Naive thymus-derived CD4-positive, alpha-beta T cell (primary cell): Measurements from ENCODE around the gene EIF4G3. TPM values are rescaled to one million over a fixed set of nuclear protein-coding genes. Genes with fewer than 3 reads are reported as not detected.

Source experiments
- ATAC-seq: fragments of 150-1000 bp; cut with Tn5 transposase; 2 replicates; pipeline ENCODE4 v1.10.0; 2021; ENCODE audit warnings: mild to moderate bottlenecking, moderate library complexity
- CTCF ChIA-PET: fragments of 350-600 bp; sonication (Branson Sonifier 250); formaldehyde crosslinking; loops from one replicate; lab custom pipeline; 2021; ENCODE audit warnings: antibody characterized with exemption; lab: Charles Lee
- POLR2A ChIA-PET: fragments of 350-600 bp; sonication (Branson Sonifier 250); formaldehyde crosslinking; loops from one replicate; lab custom pipeline; 2021; ENCODE audit warnings: antibody characterized with exemption, inconsistent platforms; lab: Charles Lee
- DNase-seq, 9 donors: peaks; one replicate each; pipeline versions ENCODE4 v3.0.0 to v3.0.0-alpha.2; 2020 to 2022; ENCODE audit warnings: mixed read lengths in 1 of 9
- H3K27ac ChIP-seq: one replicate; pipeline ENCODE4 v1.7.0; 2013; ENCODE audit warnings: mild to moderate bottlenecking, low read depth, low read length, moderate library complexity
- H3K27me3 ChIP-seq, 2 donors: one replicate each; pipeline ENCODE4 v1.7.0; 2013; ENCODE audit warnings: low read length in 2 of 2, mild to moderate bottlenecking in 2 of 2, moderate library complexity in 2 of 2; ENCODE audit not compliant: control insufficient read depth in 2 of 2, insufficient read depth in 2 of 2
- H3K36me3 ChIP-seq, 3 experiments: 1 replicate in 2 of 3; 2 replicates in 1 of 3; pipeline ENCODE4 v1.7.0; 2013; ENCODE audit warnings: low read length in 3 of 3, mild to moderate bottlenecking in 3 of 3, moderate library complexity in 1 of 3; ENCODE audit not compliant: insufficient read depth in 3 of 3, control insufficient read depth in 2 of 3
- H3K4me1 ChIP-seq, 2 donors: one replicate each; pipeline ENCODE4 v1.7.0; 2013; ENCODE audit warnings: low read length in 2 of 2, mild to moderate bottlenecking in 2 of 2, moderate library complexity in 1 of 2; ENCODE audit not compliant: control insufficient read depth in 2 of 2, insufficient read depth in 2 of 2
- H3K4me3 ChIP-seq: 2 replicates; pipeline ENCODE4 v1.7.0; 2013; ENCODE audit warnings: mild to moderate bottlenecking, low read length
- H3K9me3 ChIP-seq, 3 experiments: 1 replicate in 2 of 3; 2 replicates in 1 of 3; pipeline ENCODE4 v1.7.0; 2013; ENCODE audit warnings: low read length in 3 of 3; ENCODE audit not compliant: control insufficient read depth in 2 of 3
- H3K27ac Mint-ChIP-seq, 9 donors: one replicate each; pipeline ENCODE4 v1.8.0; 2020 to 2022; ENCODE audit warnings: mixed read lengths in 9 of 9, mild to moderate bottlenecking in 8 of 9, moderate library complexity in 5 of 9, inconsistent platforms in 2 of 9
- H3K27me3 Mint-ChIP-seq, 5 donors: one replicate each; pipeline ENCODE4 v1.8.0; 2021 to 2022; ENCODE audit warnings: mixed read lengths in 5 of 5, mild to moderate bottlenecking in 1 of 5
- H3K36me3 Mint-ChIP-seq, 5 donors: one replicate each; pipeline ENCODE4 v1.8.0; 2020 to 2022; ENCODE audit warnings: mixed read lengths in 5 of 5, mild to moderate bottlenecking in 3 of 5, inconsistent platforms in 1 of 5
- H3K4me1 Mint-ChIP-seq, 7 donors: one replicate each; pipeline ENCODE4 v1.8.0; 2020 to 2022; ENCODE audit warnings: mixed read lengths in 7 of 7, mild to moderate bottlenecking in 3 of 7, inconsistent platforms in 1 of 7
- H3K4me3 Mint-ChIP-seq, 10 donors: one replicate each; pipeline ENCODE4 v1.8.0; 2020 to 2022; ENCODE audit warnings: mild to moderate bottlenecking in 10 of 10, mixed read lengths in 10 of 10, moderate library complexity in 6 of 10, inconsistent platforms in 2 of 10
- H3K9me3 Mint-ChIP-seq, 11 donors: one replicate each; pipeline ENCODE4 v1.8.0; 2020 to 2022; ENCODE audit warnings: mixed read lengths in 11 of 11, mild to moderate bottlenecking in 4 of 11, inconsistent platforms in 1 of 11, moderate library complexity in 1 of 11
- intact Hi-C, 2 donors: fragments of 100-400 bp; cut with micrococcal nuclease; formaldehyde crosslinking; loops; one replicate each; pipeline ENCODE4 v1.15.1; 2023
- polyA plus RNA-seq, 2 donors: library from polyadenylated mRNA; unstranded; fragments of 300-500 nt; fragmentation: Illumina TruSeq; gene quantifications; one replicate each; pipeline ENCODE4 v1.2.3, GENCODE V29; 2021
- total RNA-seq, 6 experiments: library from RNA in 5 of 6; stranded (reverse) in 5 of 6; gene quantifications; 1 replicate in 5 of 6; 2 replicates in 1 of 6; pipeline ENCODE4 v1.2.3 and lab custom pipeline; 2021 to 2026

The EIF4G3 gene
- total and polyA plus RNA-seq, 7 experiments from 2014 or later: 3.3 to 46.3 (median 16.4) TPM

GRCh38 chr1:21067551-21068227 lies 109.0 kb downstream of the EIF4G3 start:
- H3K4me3 ChIP-seq: no peak overlapping the region
- ChIA-PET POLR2A (no interaction called here), CTCF (no interaction called here)
- H3K27me3 Mint-ChIP-seq: no peaks in the 10 kb centered on the region
- H3K4me1 Mint-ChIP-seq: peaks cover 0 to 2% (median 0%) of the 10 kb centered on the region in 7 donors
- H3K27ac Mint-ChIP-seq: no peak overlapping the region
- no peak for ATAC-seq
- no peak overlapping the region for H3K27ac ChIP-seq
- peaks cover 0 to under 1% (median 0%) of the 10 kb centered on the region in 5 donors for H3K36me3 Mint-ChIP-seq
- no peak overlapping the region for H3K4me3 Mint-ChIP-seq
- no peaks in the 10 kb centered on the region for H3K9me3 ChIP-seq
- H3K9me3 Mint-ChIP-seq: no peaks in the 10 kb centered on the region
- H3K36me3 ChIP-seq: no peaks in the 10 kb centered on the region
- H3K27me3 ChIP-seq: no peaks in the 10 kb centered on the region
- no peaks in the 10 kb centered on the region for H3K4me1 ChIP-seq
- intact Hi-C loops: no loop called here
- no peak for DNase-seq

- Histone ChIP-seq H3K27ac (no peak overlapping the region), H3K9me3 (no peaks in the 10 kb centered on the region), H3K4me3 (no peak overlapping the region), H3K4me1 (no peaks in the 10 kb centered on the region), H3K27me3 (no peaks in the 10 kb centered on the region), H3K36me3 (no peaks in the 10 kb centered on the region)
- Mint-ChIP-seq H3K27me3 (no peaks in the 10 kb centered on the region), H3K27ac (no peak overlapping the region), H3K9me3 (no peaks in the 10 kb centered on the region), H3K36me3 (no peaks in the 10 kb centered on the region), H3K4me3 (no peak overlapping the region), H3K4me1 (peaks cover 0 to 2% (median 0%) of the 10 kb centered on the region in 7 donors)
- ChIA-PET POLR2A (no interaction called here), CTCF (no interaction called here)
- no peak for DNase-seq
- ATAC-seq: no peak
- intact Hi-C loops: no loop called here
These were observed 110.2 kb downstream of the EIF4G3 start for GRCh38 chr1:21066356-21067012.

GRCh38 chr1:21065851-21066250 lies 110.8 kb downstream of the EIF4G3 start:
- ChIA-PET CTCF (interaction anchor here (0.6 kb wide), 1 partner anchor 17 kb away, joined by 5 read pairs; no protein-coding TSS in a partner anchor), POLR2A (no interaction called here)
- ATAC-seq (no peak), DNase-seq (no peak)
- Histone ChIP-seq H3K9me3 (no peaks in the 10 kb centered on the region), H3K36me3 (no peaks in the 10 kb centered on the region), H3K27ac (no peak overlapping the region), H3K4me3 (no peak overlapping the region), H3K27me3 (no peaks in the 10 kb centered on the region), H3K4me1 (no peaks in the 10 kb centered on the region)
- Mint-ChIP-seq H3K27me3 (no peaks in the 10 kb centered on the region), H3K4me3 (no peak overlapping the region), H3K4me1 (peaks cover 0 to 3% (median 0%) of the 10 kb centered on the region in 7 donors), H3K36me3 (peaks cover 0 to 2% (median 0%) of the 10 kb centered on the region in 5 donors), H3K27ac (no peak overlapping the region), H3K9me3 (no peaks in the 10 kb centered on the region)
- intact Hi-C loops: no loop called here

GRCh38 chr1:21064057-21064456 lies 112.6 kb downstream of the EIF4G3 start:
- Histone ChIP-seq H3K4me3 (no peak overlapping the region), H3K27ac (no peak overlapping the region), H3K36me3 (no peaks in the 10 kb centered on the region), H3K4me1 (no peaks in the 10 kb centered on the region), H3K27me3 (no peaks in the 10 kb centered on the region), H3K9me3 (no peaks in the 10 kb centered on the region)
- peaks cover 0 to 3% (median 0%) of the 10 kb centered on the region in 7 donors for H3K4me1 Mint-ChIP-seq
- peaks cover 0 to 2% (median 0%) of the 10 kb centered on the region in 5 donors for H3K36me3 Mint-ChIP-seq
- no peak for DNase-seq
- no peaks in the 10 kb centered on the region for H3K27me3 Mint-ChIP-seq
- POLR2A ChIA-PET: no interaction called here
- no peak for ATAC-seq
- CTCF ChIA-PET: no interaction called here
- H3K27ac Mint-ChIP-seq: no peak overlapping the region
- H3K4me3 Mint-ChIP-seq: no peak overlapping the region
- intact Hi-C loops: no loop called here
- H3K9me3 Mint-ChIP-seq: no peaks in the 10 kb centered on the region

- H3K9me3 Mint-ChIP-seq: no peaks in the 10 kb centered on the region
- no peak overlapping the region for H3K4me3 Mint-ChIP-seq
- no peaks in the 10 kb centered on the region for H3K27me3 Mint-ChIP-seq
- H3K4me1 Mint-ChIP-seq: peaks cover 0 to 3% (median 0%) of the 10 kb centered on the region in 7 donors
- no peak overlapping the region for H3K27ac Mint-ChIP-seq
- H3K9me3 ChIP-seq: no peaks in the 10 kb centered on the region
- ChIA-PET POLR2A (interaction anchor here (0.6 kb wide), 1 partner anchor 54 kb away, joined by 3 read pairs; no protein-coding TSS in a partner anchor), CTCF (no interaction called here)
- no peak overlapping the region for H3K4me3 ChIP-seq
- H3K36me3 Mint-ChIP-seq: peaks cover 0 to 4% (median under 1%) of the 10 kb centered on the region in 5 donors
- intact Hi-C loops: no loop called here
- no peaks in the 10 kb centered on the region for H3K27me3 ChIP-seq
- no peaks in the 10 kb centered on the region for H3K36me3 ChIP-seq
- no peak overlapping the region for H3K27ac ChIP-seq
- ATAC-seq: no peak
- H3K4me1 ChIP-seq: no peaks in the 10 kb centered on the region
- DNase-seq: no peak
These were observed 116.2 kb downstream of the EIF4G3 start for GRCh38 chr1:21060523-21060922.

- Mint-ChIP-seq H3K27me3 (no peaks in the 10 kb centered on the region), H3K9me3 (no peaks in the 10 kb centered on the region), H3K4me3 (no peak overlapping the region), H3K4me1 (peaks cover 0 to 4% (median 0%) of the 10 kb centered on the region in 7 donors), H3K36me3 (peaks cover 0 to 7% (median 2%) of the 10 kb centered on the region in 5 donors), H3K27ac (no peak overlapping the region)
- no peak overlapping the region for H3K27ac ChIP-seq
- no peaks in the 10 kb centered on the region for H3K4me1 ChIP-seq
- no peak for DNase-seq
- no peak overlapping the region for H3K4me3 ChIP-seq
- POLR2A ChIA-PET: no interaction called here
- intact Hi-C loops: no loop called here
- H3K36me3 ChIP-seq: no peaks in the 10 kb centered on the region
- CTCF ChIA-PET: no interaction called here
- no peak for ATAC-seq
- H3K9me3 ChIP-seq: no peaks in the 10 kb centered on the region
- no peaks in the 10 kb centered on the region for H3K27me3 ChIP-seq
These were observed 117.7 kb downstream of the EIF4G3 start for GRCh38 chr1:21059021-21059420.
